ENCODE results near the gene IFT74.

The IFT74 gene

GRCh38 chr9:26971721-26972120, 15.5 kb downstream of the IFT74 start:
- TF ChIP-seq REST (IDR thresholded peaks at IDR 0.05; ENCODE audit: insufficient replicate concordance, low read depth) (no peak), GABPA (IDR thresholded peaks at IDR 0.05; ENCODE audit: low read depth) (no peak), POLR2AphosphoS5 (IDR thresholded peaks at IDR 0.05; ENCODE audit: low read depth) (no peak), SPI1 (IDR thresholded peaks at IDR 0.05; ENCODE audit: borderline replicate concordance, low read depth) (no peak), CTCF (IDR thresholded peaks at IDR 0.05; ENCODE audit: insufficient read depth, low read length) (no peak)
- H3K4me3 ChIP-seq (replicated peaks; ENCODE audit: insufficient read depth, low read length): no peak overlapping the region
- DNase-seq (ENCODE audit: low read depth in 1 of 2, low spot score in 1 of 2): no peak
- no peak overlapping the region for H3K27ac ChIP-seq (replicated peaks)
- H3K27me3 ChIP-seq (ENCODE audit: insufficient read depth, poor library complexity, severe bottlenecking): no peaks in the 10 kb centered on the region

- Histone ChIP-seq H3K27ac (replicated peaks) (no peak overlapping the region), H3K27me3 (ENCODE audit: insufficient read depth, poor library complexity, severe bottlenecking) (no peaks in the 10 kb centered on the region), H3K4me3 (replicated peaks; ENCODE audit: insufficient read depth, low read length) (no peak overlapping the region)
- TF ChIP-seq GABPA (IDR thresholded peaks at IDR 0.05; ENCODE audit: low read depth) (no peak), SPI1 (IDR thresholded peaks at IDR 0.05; ENCODE audit: borderline replicate concordance, low read depth) (no peak), POLR2AphosphoS5 (IDR thresholded peaks at IDR 0.05; ENCODE audit: low read depth) (no peak), REST (IDR thresholded peaks at IDR 0.05; ENCODE audit: insufficient replicate concordance, low read depth) (no peak), CTCF (IDR thresholded peaks at IDR 0.05; ENCODE audit: insufficient read depth, low read length) (no peak)
- no peak for DNase-seq (ENCODE audit: low read depth in 1 of 2, low spot score in 1 of 2)
These were observed 17.8 kb downstream of the IFT74 start for GRCh38 chr9:26973989-26974388.

GRCh38 chr9:26974927-26975326, 18.7 kb downstream of the IFT74 start:
- DNase-seq (ENCODE audit: low read depth in 1 of 2, low spot score in 1 of 2): no peak
- no peak for TF ChIP-seq POLR2AphosphoS5 (IDR thresholded peaks at IDR 0.05; ENCODE audit: low read depth)
- TF ChIP-seq GABPA (IDR thresholded peaks at IDR 0.05; ENCODE audit: low read depth): no peak
- TF ChIP-seq REST (IDR thresholded peaks at IDR 0.05; ENCODE audit: insufficient replicate concordance, low read depth): no peak
- no peak for TF ChIP-seq CTCF (IDR thresholded peaks at IDR 0.05; ENCODE audit: insufficient read depth, low read length)
- no peak for TF ChIP-seq SPI1 (IDR thresholded peaks at IDR 0.05; ENCODE audit: borderline replicate concordance, low read depth)

More at GRCh38 chr9:26974927-26975326, 18.7 kb downstream of the IFT74 start:
- no peak overlapping the region for H3K4me3 ChIP-seq (replicated peaks; ENCODE audit: insufficient read depth, low read length)
- no peaks in the 10 kb centered on the region for H3K27me3 ChIP-seq (ENCODE audit: insufficient read depth, poor library complexity, severe bottlenecking)
- no peak overlapping the region for H3K27ac ChIP-seq (replicated peaks)

Measured in HL-60 (cell line).